Ishikawa (cell line): ENCODE measurements around the gene SGPP1.

Source experiments
- TF ChIP-seq, protein P1 (sequence below): IDR thresholded peaks from 2 replicates; pipeline ENCODE4 v1.6.1; 2012
- TF ChIP-seq, protein P2 (sequence below): IDR thresholded peaks from 2 replicates; pipeline ENCODE4 v1.6.1; 2012; ENCODE audit warnings: low read depth, mild to moderate bottlenecking

DNA sequence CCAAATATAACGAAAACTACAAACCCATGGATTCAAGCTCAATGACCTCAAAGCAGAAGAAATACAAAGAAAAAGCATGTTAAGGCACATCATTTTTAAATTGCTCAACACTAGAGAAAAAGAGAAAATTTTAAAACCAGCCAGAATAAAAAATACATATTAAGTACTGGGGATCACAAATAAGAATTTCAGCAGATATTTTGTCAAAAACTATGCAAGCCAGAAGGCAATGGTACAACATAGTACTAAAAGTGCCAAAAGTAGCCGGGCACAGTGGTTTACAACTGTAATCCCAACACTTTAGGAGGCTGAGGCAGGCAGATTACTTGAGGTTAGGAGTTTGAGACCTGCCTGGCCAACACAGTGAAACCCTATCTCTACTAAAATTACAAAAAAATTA is 10.2 kb downstream of the SGPP1 start:
- TF ChIP-seq, protein P1, sequence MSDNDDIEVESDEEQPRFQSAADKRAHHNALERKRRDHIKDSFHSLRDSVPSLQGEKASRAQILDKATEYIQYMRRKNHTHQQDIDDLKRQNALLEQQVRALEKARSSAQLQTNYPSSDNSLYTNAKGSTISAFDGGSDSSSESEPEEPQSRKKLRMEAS, result no peak
- TF ChIP-seq, protein P2, sequence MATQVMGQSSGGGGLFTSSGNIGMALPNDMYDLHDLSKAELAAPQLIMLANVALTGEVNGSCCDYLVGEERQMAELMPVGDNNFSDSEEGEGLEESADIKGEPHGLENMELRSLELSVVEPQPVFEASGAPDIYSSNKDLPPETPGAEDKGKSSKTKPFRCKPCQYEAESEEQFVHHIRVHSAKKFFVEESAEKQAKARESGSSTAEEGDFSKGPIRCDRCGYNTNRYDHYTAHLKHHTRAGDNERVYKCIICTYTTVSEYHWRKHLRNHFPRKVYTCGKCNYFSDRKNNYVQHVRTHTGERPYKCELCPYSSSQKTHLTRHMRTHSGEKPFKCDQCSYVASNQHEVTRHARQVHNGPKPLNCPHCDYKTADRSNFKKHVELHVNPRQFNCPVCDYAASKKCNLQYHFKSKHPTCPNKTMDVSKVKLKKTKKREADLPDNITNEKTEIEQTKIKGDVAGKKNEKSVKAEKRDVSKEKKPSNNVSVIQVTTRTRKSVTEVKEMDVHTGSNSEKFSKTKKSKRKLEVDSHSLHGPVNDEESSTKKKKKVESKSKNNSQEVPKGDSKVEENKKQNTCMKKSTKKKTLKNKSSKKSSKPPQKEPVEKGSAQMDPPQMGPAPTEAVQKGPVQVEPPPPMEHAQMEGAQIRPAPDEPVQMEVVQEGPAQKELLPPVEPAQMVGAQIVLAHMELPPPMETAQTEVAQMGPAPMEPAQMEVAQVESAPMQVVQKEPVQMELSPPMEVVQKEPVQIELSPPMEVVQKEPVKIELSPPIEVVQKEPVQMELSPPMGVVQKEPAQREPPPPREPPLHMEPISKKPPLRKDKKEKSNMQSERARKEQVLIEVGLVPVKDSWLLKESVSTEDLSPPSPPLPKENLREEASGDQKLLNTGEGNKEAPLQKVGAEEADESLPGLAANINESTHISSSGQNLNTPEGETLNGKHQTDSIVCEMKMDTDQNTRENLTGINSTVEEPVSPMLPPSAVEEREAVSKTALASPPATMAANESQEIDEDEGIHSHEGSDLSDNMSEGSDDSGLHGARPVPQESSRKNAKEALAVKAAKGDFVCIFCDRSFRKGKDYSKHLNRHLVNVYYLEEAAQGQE, result no peak
